Measurements from ENCODE around the gene STMP1. TPM values are rescaled to one million over a fixed set of nuclear protein-coding genes. Genes with fewer than 3 reads are reported as not detected.

The STMP1 gene
- polyA plus RNA-seq, result 16.6 to 30.5 TPM (median 24.8 TPM) in 3 replicates
- polyA plus RNA-seq (2011; ENCODE audit: low read depth), result 5.7 TPM
- 21.2 and 34.3 TPM in 2 replicates for polyA plus RNA-seq (2011; cell fraction: cytosol; rRNA removed)
- polyA plus RNA-seq (2011; cell fraction: nucleus; rRNA removed), result 8.8 and 11.2 TPM in 2 replicates
- polyA plus RNA-seq (2012; ENCODE audit: low replicate concordance), result 23.6 and 31.3 TPM in 2 replicates
- 6.4 to 13.8 TPM (median 7.7 TPM) in 3 replicates for polyA minus RNA-seq
- polyA minus RNA-seq (2011; cell fraction: cytosol; rRNA and poly(A)+ RNA removed), result 20.1 TPM
- 4.3 and 8.8 TPM in 2 replicates for polyA minus RNA-seq (2011; cell fraction: nucleus; rRNA and poly(A)+ RNA removed)

DNA sequence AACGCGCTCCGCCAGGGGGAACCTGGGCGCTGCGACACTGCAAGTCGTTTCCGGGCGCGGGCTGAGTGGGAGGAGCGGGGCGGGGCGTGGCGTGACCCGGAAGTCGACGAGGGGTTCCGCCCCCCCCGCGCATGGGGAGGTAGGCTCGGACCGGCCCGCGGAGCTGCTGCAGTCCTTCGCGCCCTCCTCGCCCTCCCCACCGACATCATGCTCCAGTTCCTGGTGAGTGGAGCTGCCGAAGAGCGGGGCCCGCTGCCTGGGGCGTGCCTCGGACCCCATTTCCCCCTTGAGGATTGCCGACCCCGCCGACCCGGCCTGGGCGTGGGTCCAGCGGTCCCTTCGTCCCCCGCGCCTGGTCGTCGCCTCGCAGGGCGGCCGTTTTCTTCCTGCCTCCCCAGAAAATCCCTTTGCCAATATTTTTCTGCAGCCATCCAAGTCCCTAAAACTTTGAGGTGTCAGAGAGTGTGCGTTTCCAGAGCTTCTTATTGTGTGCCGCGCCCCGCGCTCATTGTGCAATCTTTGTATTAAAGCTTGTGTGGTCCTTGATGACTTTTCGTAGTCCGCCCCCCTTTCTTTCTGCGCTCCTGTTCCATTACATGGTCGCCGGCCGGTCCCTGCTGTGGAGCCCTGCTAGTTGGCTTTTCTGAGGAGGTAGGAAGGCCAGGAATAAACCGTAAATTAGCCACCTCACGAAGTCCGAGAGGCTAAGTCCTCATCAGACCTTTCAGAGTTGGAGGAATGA lies at the start of gene STMP1:
Gene STMP1, plus strand, starts transcription at position 142 of the 742 bp plus-strand sequence.
- TF ChIP-seq, protein P1, sequence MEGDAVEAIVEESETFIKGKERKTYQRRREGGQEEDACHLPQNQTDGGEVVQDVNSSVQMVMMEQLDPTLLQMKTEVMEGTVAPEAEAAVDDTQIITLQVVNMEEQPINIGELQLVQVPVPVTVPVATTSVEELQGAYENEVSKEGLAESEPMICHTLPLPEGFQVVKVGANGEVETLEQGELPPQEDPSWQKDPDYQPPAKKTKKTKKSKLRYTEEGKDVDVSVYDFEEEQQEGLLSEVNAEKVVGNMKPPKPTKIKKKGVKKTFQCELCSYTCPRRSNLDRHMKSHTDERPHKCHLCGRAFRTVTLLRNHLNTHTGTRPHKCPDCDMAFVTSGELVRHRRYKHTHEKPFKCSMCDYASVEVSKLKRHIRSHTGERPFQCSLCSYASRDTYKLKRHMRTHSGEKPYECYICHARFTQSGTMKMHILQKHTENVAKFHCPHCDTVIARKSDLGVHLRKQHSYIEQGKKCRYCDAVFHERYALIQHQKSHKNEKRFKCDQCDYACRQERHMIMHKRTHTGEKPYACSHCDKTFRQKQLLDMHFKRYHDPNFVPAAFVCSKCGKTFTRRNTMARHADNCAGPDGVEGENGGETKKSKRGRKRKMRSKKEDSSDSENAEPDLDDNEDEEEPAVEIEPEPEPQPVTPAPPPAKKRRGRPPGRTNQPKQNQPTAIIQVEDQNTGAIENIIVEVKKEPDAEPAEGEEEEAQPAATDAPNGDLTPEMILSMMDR (optimal IDR thresholded peaks at IDR 0.05 in 1 of 3, IDR thresholded peaks at IDR 0.05 in 1 of 3, conservative IDR thresholded peaks at IDR 0.05 in 1 of 3; ENCODE audit: extremely low read depth in 1 of 3, insufficient read depth in 2 of 3, low read length in 3 of 3), result peak in 1 of 3 experiments; percentile 81
- no peak for TF ChIP-seq EZH2 (IDR thresholded peaks at IDR 0.05; ENCODE audit: low read length)
- Histone ChIP-seq H3K4me1 (ENCODE audit: control insufficient read depth, extremely low read depth, insufficient read depth, low read length) (peaks cover 22% of the 10 kb centered on the region), H3K9me3 (ENCODE audit: control insufficient read depth, low read depth, low read length) (no peaks in the 10 kb centered on the region), H3K27me3 (ENCODE audit: control insufficient read depth, extremely low read depth, insufficient read depth, low read length) (no peaks in the 10 kb centered on the region), H3K36me3 (ENCODE audit: control insufficient read depth in 2 of 2, extremely low read depth in 1 of 2, insufficient read depth in 2 of 2, low read length in 2 of 2) (no peaks in the 10 kb centered on the region), H3K79me2 (ENCODE audit: control insufficient read depth, insufficient read depth, low read length) (peaks cover 50% of the 10 kb centered on the region), H3K27ac (ENCODE audit: control insufficient read depth, insufficient read depth, low read length) (peak within 1 kb of the TSS; percentile 97), H3K9ac (ENCODE audit: control insufficient read depth, extremely low read depth, insufficient read depth, low read length) (peak within 1 kb of the TSS; percentile 98), H3K4me3 (ENCODE audit: control insufficient read depth in 2 of 3, extremely low read depth in 1 of 3, insufficient read depth in 2 of 3, low read depth in 1 of 3, low read length in 3 of 3) (peak within 1 kb of the TSS; percentile 93 to 100 (median 98)), H3K9me1 (ENCODE audit: control insufficient read depth, extremely low read depth, insufficient read depth, low read length) (no peaks in the 10 kb centered on the region), H3K4me2 (ENCODE audit: control insufficient read depth, extremely low read depth, insufficient read depth, low read depth, low read length) (peak within 1 kb of the TSS; percentile 93), H4K20me1 (ENCODE audit: control insufficient read depth, extremely low read depth, insufficient read depth, low read length) (no peaks in the 10 kb centered on the region), H2AFZ (ENCODE audit: control insufficient read depth, low read length) (peak within 1 kb of the TSS; percentile 97)
- dilution Hi-C loops (cut with MboI; ENCODE audit: extremely low pct_ligation_motif_present, low sequenced_read_pairs), result no loop called here
- DNase-seq (ENCODE audit: low read depth, low spot score) (peak; percentile 81), FAIRE-seq (peak; percentile 57)

DNA sequence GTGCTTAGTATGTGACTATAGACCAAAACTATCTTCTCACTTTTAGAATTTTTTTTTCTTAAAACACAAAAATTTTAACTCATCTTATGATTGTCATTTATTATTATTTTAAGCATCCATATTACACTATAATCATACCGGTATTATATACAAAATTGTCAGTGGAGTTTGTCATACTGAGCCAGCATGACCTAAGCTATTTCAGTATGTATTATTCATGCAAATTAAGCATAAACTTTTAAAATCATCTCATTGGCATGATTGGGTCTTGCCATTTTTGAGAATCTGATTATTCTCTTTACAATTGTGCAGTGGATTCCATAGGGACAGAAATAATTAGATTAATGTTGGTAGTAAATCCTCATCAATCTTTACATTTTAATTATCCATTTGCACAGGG lies 46.2 kb upstream of the STMP1 start:
- no peaks in the 10 kb centered on the region for H3K9me3 ChIP-seq (ENCODE audit: control insufficient read depth, low read depth, low read length)
- no peak overlapping the region for H2AFZ ChIP-seq (ENCODE audit: control insufficient read depth, low read length)
- DNase-seq (ENCODE audit: low read depth, low spot score) (no peak), FAIRE-seq (no peak)
- H3K36me3 ChIP-seq (ENCODE audit: control insufficient read depth in 2 of 2, extremely low read depth in 1 of 2, insufficient read depth in 2 of 2, low read length in 2 of 2), result peaks cover 5 to 9% of the 10 kb centered on the region in 2 experiments
- H3K27me3 ChIP-seq (ENCODE audit: control insufficient read depth, extremely low read depth, insufficient read depth, low read length), result no peaks in the 10 kb centered on the region
- no peak for TF ChIP-seq EZH2 (IDR thresholded peaks at IDR 0.05; ENCODE audit: low read length)
- TF ChIP-seq, protein P1 (optimal IDR thresholded peaks at IDR 0.05 in 1 of 3, IDR thresholded peaks at IDR 0.05 in 1 of 3, conservative IDR thresholded peaks at IDR 0.05 in 1 of 3; ENCODE audit: extremely low read depth in 1 of 3, insufficient read depth in 2 of 3, low read length in 3 of 3), result no peak
- no peaks in the 10 kb centered on the region for H3K9me1 ChIP-seq (ENCODE audit: control insufficient read depth, extremely low read depth, insufficient read depth, low read length)
- H3K27ac ChIP-seq (ENCODE audit: control insufficient read depth, insufficient read depth, low read length), result no peak overlapping the region
- H3K4me1 ChIP-seq (ENCODE audit: control insufficient read depth, extremely low read depth, insufficient read depth, low read length), result peaks cover 3% of the 10 kb centered on the region
- H3K9ac ChIP-seq (ENCODE audit: control insufficient read depth, extremely low read depth, insufficient read depth, low read length), result no peak overlapping the region
- H3K79me2 ChIP-seq (ENCODE audit: control insufficient read depth, insufficient read depth, low read length), result no peaks in the 10 kb centered on the region
- dilution Hi-C loops (cut with MboI; ENCODE audit: extremely low pct_ligation_motif_present, low sequenced_read_pairs), result no loop called here
- H3K4me2 ChIP-seq (ENCODE audit: control insufficient read depth, extremely low read depth, insufficient read depth, low read depth, low read length), result no peak overlapping the region
- H4K20me1 ChIP-seq (ENCODE audit: control insufficient read depth, extremely low read depth, insufficient read depth, low read length), result no peaks in the 10 kb centered on the region
- H3K4me3 ChIP-seq (ENCODE audit: control insufficient read depth in 2 of 3, extremely low read depth in 1 of 3, insufficient read depth in 2 of 3, low read depth in 1 of 3, low read length in 3 of 3), result no peak overlapping the region

Measured in keratinocyte (primary cell).